Measurements from ENCODE around the gene NACA2.
"Not testable (repeated sequence)": the region's sequence is repeated elsewhere in the genome, so short reads cannot be mapped to it uniquely, and the experiment has no call there.

Gene NACA2

GRCh38 chr17:61575352-61575975, 15.6 kb downstream of the NACA2 start:
- DNase-seq, result no peak

GRCh38 chr17:61574542-61575351, 16.3 kb downstream of the NACA2 start:
- peak; percentile 4 for DNase-seq

- DNase-seq, result not testable (repeated sequence)
Observed at GRCh38 chr17:61572547-61572946, 18.5 kb downstream of the NACA2 start.

GRCh38 chr17:61571624-61572023, 19.4 kb downstream of the NACA2 start:
- no peak for DNase-seq

- no peak for DNase-seq
Observed at GRCh38 chr17:61570118-61570517, 20.9 kb downstream of the NACA2 start.

GRCh38 chr17:61569525-61569924, 21.5 kb downstream of the NACA2 start:
- DNase-seq, result not testable (repeated sequence)

GRCh38 chr17:61568219-61569072, 22.6 kb downstream of the NACA2 start:
- DNase-seq, result peak; percentile 60

- DNase-seq, result no peak
Observed at GRCh38 chr17:61567045-61567802, 23.8 kb downstream of the NACA2 start.

- not testable (repeated sequence) for DNase-seq
Observed at GRCh38 chr17:61566448-61566847, 24.6 kb downstream of the NACA2 start.

- not testable (repeated sequence) for DNase-seq
Observed at GRCh38 chr17:61565850-61566249, 25.2 kb downstream of the NACA2 start.

- DNase-seq, result no peak
Observed at GRCh38 chr17:61565213-61565612, 25.8 kb downstream of the NACA2 start.

GRCh38 chr17:61562287-61562686, 28.7 kb downstream of the NACA2 start:
- DNase-seq, result no peak

GRCh38 chr17:61561354-61561753, 29.7 kb downstream of the NACA2 start:
- no peak for DNase-seq

- no peak for DNase-seq
Observed at GRCh38 chr17:61560071-61560470, 30.9 kb downstream of the NACA2 start.

- no peak for DNase-seq
Observed at GRCh38 chr17:61556224-61557188, 34.5 kb downstream of the NACA2 start.

GRCh38 chr17:61555127-61555566, 35.9 kb downstream of the NACA2 start:
- DNase-seq, result no peak

GRCh38 chr17:61554209-61554608, 36.8 kb downstream of the NACA2 start:
- DNase-seq, result no peak

- DNase-seq, result not testable (repeated sequence)
Observed at GRCh38 chr17:61552560-61552959, 38.5 kb downstream of the NACA2 start.

GRCh38 chr17:61551255-61551742, 39.7 kb downstream of the NACA2 start:
- DNase-seq, result no peak

GRCh38 chr17:61547113-61547512, 43.9 kb downstream of the NACA2 start:
- DNase-seq, result no peak

- DNase-seq, result no peak
Observed at GRCh38 chr17:61545335-61545938, 45.6 kb downstream of the NACA2 start.
